Fibroblast of the aortic adventitia (primary cell): Measurements from ENCODE around the gene SPOCD1. TPM values are rescaled to one million over a fixed set of nuclear protein-coding genes. Genes with fewer than 3 reads are reported as not detected.

Source experiments
- DNase-seq: peaks from one replicate; pipeline ENCODE4 v3.0.0-alpha.2; 2010; ENCODE audit warnings: low read depth
- H3K4me3 ChIP-seq: 2 replicates; pipeline ENCODE4 v1.5.1; 2011; ENCODE audit warnings: low read depth, mild to moderate bottlenecking, control low read depth, low read length, moderate library complexity
- total RNA-seq: library from RNA; depleted of rRNA; stranded (reverse); fragments of >200 nt; gene quantifications from 2 replicates; pipeline ENCODE4 v1.2.3, GENCODE V29; 2012; ENCODE audit warnings: low replicate concordance
- TF ChIP-seq, protein P1 (sequence below): IDR thresholded peaks from 2 replicates; pipeline ENCODE4 v1.5.1; 2011; ENCODE audit warnings: mild to moderate bottlenecking, low read length, control low read depth, inconsistent platforms; ENCODE audit not compliant: insufficient read depth

Gene SPOCD1
- total RNA-seq, 1 donor: 37.2 TPM

- TF ChIP-seq, protein P1, sequence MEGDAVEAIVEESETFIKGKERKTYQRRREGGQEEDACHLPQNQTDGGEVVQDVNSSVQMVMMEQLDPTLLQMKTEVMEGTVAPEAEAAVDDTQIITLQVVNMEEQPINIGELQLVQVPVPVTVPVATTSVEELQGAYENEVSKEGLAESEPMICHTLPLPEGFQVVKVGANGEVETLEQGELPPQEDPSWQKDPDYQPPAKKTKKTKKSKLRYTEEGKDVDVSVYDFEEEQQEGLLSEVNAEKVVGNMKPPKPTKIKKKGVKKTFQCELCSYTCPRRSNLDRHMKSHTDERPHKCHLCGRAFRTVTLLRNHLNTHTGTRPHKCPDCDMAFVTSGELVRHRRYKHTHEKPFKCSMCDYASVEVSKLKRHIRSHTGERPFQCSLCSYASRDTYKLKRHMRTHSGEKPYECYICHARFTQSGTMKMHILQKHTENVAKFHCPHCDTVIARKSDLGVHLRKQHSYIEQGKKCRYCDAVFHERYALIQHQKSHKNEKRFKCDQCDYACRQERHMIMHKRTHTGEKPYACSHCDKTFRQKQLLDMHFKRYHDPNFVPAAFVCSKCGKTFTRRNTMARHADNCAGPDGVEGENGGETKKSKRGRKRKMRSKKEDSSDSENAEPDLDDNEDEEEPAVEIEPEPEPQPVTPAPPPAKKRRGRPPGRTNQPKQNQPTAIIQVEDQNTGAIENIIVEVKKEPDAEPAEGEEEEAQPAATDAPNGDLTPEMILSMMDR: no peak
- peak overlapping the region; percentile 67 for H3K4me3 ChIP-seq
- no peak for DNase-seq
Observed at GRCh38 chr1:31763671-31764311, 52.0 kb downstream of the SPOCD1 start.

DNA sequence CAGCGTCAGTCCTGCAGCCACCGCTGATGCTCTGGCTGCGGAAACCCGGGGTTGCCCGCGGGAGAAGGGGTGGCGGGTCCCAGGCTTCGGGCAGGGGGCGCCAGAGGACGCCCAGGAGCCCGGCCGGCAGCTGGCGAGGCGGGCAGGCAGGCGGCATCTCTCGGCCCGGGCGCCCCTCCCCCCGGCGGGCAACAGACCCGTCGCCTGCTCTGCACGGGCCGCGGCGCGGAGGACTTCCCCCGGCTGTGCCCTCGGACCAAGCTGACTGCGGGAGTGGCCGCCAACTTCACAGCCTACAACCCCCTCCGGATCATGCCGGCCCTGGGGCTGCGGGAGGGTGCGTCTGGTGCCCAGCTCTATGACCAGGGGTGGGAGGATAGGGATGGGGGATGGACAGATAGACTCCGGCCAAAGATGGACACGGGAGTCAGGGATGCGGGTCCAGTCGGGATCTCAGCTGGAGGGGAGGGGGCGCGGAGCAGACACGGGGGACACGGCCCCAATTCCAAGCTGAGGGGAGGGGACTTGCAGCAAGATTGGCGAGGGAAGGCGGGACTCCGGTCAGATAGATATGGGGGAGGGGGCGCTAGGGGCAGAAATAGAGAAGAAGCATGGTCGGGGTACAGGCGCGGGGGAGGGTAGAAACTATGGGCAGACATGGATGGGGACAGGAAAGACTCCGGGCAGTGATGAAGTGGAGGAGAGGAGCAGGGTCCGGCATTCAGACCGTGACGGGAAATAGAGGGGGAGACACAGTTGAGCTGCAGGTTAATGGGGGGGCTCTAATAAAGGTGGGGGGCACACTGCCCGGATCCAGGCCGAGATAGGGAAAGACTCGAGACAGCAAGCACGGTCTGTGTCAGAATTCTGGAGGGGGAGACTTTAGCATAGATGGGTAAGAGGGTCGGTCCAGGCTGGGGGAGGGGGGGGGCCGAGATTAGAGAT is 52.8 kb downstream of the SPOCD1 start:
- peak overlapping the region; percentile 67 for H3K4me3 ChIP-seq
- no peak for DNase-seq
- TF ChIP-seq, protein P1: peak; percentile 62

GRCh38 chr1:31762323-31762722 is 53.5 kb downstream of the SPOCD1 start:
- TF ChIP-seq, protein P1: no peak
- DNase-seq: no peak
- peak overlapping the region; percentile 67 for H3K4me3 ChIP-seq

GRCh38 chr1:31761883-31762282 is 53.9 kb downstream of the SPOCD1 start:
- peak; percentile 52 for DNase-seq
- peak overlapping the region; percentile 67 for H3K4me3 ChIP-seq
- TF ChIP-seq, protein P1: no peak

DNA sequence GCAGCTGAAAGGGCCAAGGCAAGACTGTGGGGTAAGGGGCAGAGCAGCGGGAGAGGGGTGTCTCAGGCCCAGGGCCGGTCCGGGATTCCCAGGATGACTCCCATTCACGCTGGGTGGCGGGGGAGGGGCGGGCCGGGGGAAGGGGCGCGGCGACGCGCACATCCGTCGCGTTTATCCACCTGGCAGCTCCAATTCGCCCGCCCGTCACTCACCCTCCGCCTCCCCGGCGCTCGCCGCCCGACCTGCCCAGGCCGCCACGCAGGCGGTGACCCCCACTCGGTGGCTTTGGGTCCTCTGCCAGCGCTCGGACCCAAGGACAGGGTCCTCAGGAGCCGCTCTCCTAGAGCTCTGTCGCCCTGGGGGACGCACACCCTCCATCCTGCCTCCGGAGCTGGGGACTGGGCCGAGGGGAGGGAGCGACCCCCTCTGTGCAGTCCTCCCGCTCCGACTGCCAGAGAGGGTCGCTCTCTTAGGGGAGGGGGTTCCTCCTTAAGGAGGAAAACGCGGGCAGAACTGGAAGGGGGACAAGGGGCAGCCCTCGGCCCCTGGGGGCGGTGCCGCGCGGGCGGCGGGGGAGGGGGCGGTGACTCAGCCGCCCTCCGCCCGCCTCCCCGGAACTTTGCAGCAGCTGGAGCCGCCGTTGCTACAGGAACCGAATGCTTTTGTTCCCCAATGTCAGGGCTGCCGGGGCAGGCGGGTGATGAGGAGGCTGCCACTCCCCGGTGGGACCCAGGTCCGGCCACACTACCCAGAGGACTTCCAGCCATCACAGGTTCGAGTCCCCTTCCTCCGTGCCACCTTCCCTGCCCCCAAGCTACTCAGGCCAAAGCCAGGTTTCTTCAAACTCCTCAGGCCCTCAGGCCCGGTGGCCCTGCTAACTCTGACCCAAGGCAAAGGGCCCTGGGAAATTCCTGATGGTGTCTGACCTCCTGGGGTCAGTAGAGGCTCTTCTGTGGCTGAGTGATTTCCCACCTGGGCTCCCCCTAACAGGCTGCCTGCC is 55.1 kb downstream of the SPOCD1 start:
- peak; percentile 42 for DNase-seq
- TF ChIP-seq, protein P1: no peak
- peak overlapping the region; percentile 63 for H3K4me3 ChIP-seq

- H3K4me3 ChIP-seq: no peak overlapping the region
- TF ChIP-seq, protein P1: no peak
- no peak for DNase-seq
Observed at GRCh38 chr1:31759298-31760023, 56.4 kb downstream of the SPOCD1 start.
